ENCODE results near the gene DHODH.

Gene DHODH

GRCh38 chr16:72027669-72028378 is 19.3 kb downstream of the DHODH start:
- Histone ChIP-seq H3K9me2 (replicated peaks; ENCODE audit: insufficient read depth, low read length) (no peaks in the 10 kb centered on the region), H3F3A (ENCODE audit: insufficient read depth, low read length) (no peaks in the 10 kb centered on the region), H3K36me3 (replicated peaks; ENCODE audit: insufficient read depth, low read length) (no peaks in the 10 kb centered on the region; the same call in 1 of the 2 replicates), H2AFZ (ENCODE audit: low read length) (no peak overlapping the region), H3K4me1 (ENCODE audit: low read length) (no peaks in the 10 kb centered on the region), H3K9ac (ENCODE audit: low read length) (no peak overlapping the region), H4K20me1 (ENCODE audit: insufficient read depth, low read length) (no peaks in the 10 kb centered on the region), H3K4me3 (ENCODE audit: low read length) (no peak overlapping the region), H3K9me3 (replicated peaks; ENCODE audit: insufficient read depth, low read length) (no peaks in the 10 kb centered on the region), H3K4me2 (ENCODE audit: low read depth, low read length) (no peak overlapping the region), H3K27me3 (replicated peaks; ENCODE audit: insufficient read depth, low read length) (no peaks in the 10 kb centered on the region), H3K27ac (ENCODE audit: low read length) (no peak overlapping the region), H3K79me2 (ENCODE audit: low read length) (no peaks in the 10 kb centered on the region)
- DNase-seq: no peak
- TF ChIP-seq CTCF (IDR thresholded peaks at IDR 0.05; ENCODE audit: low read length) (no peak), EZH2phosphoT487 (IDR thresholded peaks at IDR 0.05; ENCODE audit: low read length) (no peak), EZH2 (optimal IDR thresholded peaks at IDR 0.05; ENCODE audit: low read depth, low read length) (no peak)

GRCh38 chr16:72029567-72030271 is 21.2 kb downstream of the DHODH start:
- TF ChIP-seq CTCF (IDR thresholded peaks at IDR 0.05; ENCODE audit: low read length) (no peak), EZH2 (optimal IDR thresholded peaks at IDR 0.05; ENCODE audit: low read depth, low read length) (no peak), EZH2phosphoT487 (IDR thresholded peaks at IDR 0.05; ENCODE audit: low read length) (no peak)
- H3F3A ChIP-seq (ENCODE audit: insufficient read depth, low read length): no peaks in the 10 kb centered on the region
- H4K20me1 ChIP-seq (ENCODE audit: insufficient read depth, low read length): no peaks in the 10 kb centered on the region
- H3K27me3 ChIP-seq (replicated peaks; ENCODE audit: insufficient read depth, low read length): no peaks in the 10 kb centered on the region
- no peak overlapping the region for H3K4me3 ChIP-seq (ENCODE audit: low read length)
- H3K79me2 ChIP-seq (ENCODE audit: low read length): no peaks in the 10 kb centered on the region
- no peak overlapping the region for H2AFZ ChIP-seq (ENCODE audit: low read length)
- no peaks in the 10 kb centered on the region for H3K4me1 ChIP-seq (ENCODE audit: low read length)
- no peak overlapping the region for H3K4me2 ChIP-seq (ENCODE audit: low read depth, low read length)
- H3K27ac ChIP-seq (ENCODE audit: low read length): no peak overlapping the region
- DNase-seq: no peak
- no peaks in the 10 kb centered on the region for H3K9me3 ChIP-seq (replicated peaks; ENCODE audit: insufficient read depth, low read length)
- no peak overlapping the region for H3K9ac ChIP-seq (ENCODE audit: low read length)
- H3K9me2 ChIP-seq (replicated peaks; ENCODE audit: insufficient read depth, low read length): no peaks in the 10 kb centered on the region
- H3K36me3 ChIP-seq (replicated peaks; ENCODE audit: insufficient read depth, low read length): no peaks in the 10 kb centered on the region

- no peaks in the 10 kb centered on the region for H3K4me1 ChIP-seq (ENCODE audit: low read length)
- H3K9ac ChIP-seq (ENCODE audit: low read length): no peak overlapping the region
- no peaks in the 10 kb centered on the region for H3K36me3 ChIP-seq (replicated peaks; ENCODE audit: insufficient read depth, low read length)
- TF ChIP-seq EZH2 (optimal IDR thresholded peaks at IDR 0.05; ENCODE audit: low read depth, low read length) (no peak), EZH2phosphoT487 (IDR thresholded peaks at IDR 0.05; ENCODE audit: low read length) (no peak), CTCF (IDR thresholded peaks at IDR 0.05; ENCODE audit: low read length) (no peak)
- H2AFZ ChIP-seq (ENCODE audit: low read length): no peak overlapping the region
- no peaks in the 10 kb centered on the region for H4K20me1 ChIP-seq (ENCODE audit: insufficient read depth, low read length)
- no peaks in the 10 kb centered on the region for H3K9me3 ChIP-seq (replicated peaks; ENCODE audit: insufficient read depth, low read length)
- H3K27me3 ChIP-seq (replicated peaks; ENCODE audit: insufficient read depth, low read length): no peaks in the 10 kb centered on the region
- no peaks in the 10 kb centered on the region for H3K79me2 ChIP-seq (ENCODE audit: low read length)
- DNase-seq: no peak
- no peak overlapping the region for H3K4me3 ChIP-seq (ENCODE audit: low read length)
- no peaks in the 10 kb centered on the region for H3F3A ChIP-seq (ENCODE audit: insufficient read depth, low read length)
- no peak overlapping the region for H3K4me2 ChIP-seq (ENCODE audit: low read depth, low read length)
- no peak overlapping the region for H3K27ac ChIP-seq (ENCODE audit: low read length)
- no peaks in the 10 kb centered on the region for H3K9me2 ChIP-seq (replicated peaks; ENCODE audit: insufficient read depth, low read length)
These were observed 24.9 kb downstream of the DHODH start for GRCh38 chr16:72033437-72033836.
